GM19324 (cell line): ENCODE measurements around the gene GCLM.
A peak's percentile ranks its signal among the peaks of the same experiment; 100 is the strongest.
"Not testable (repeated sequence)": the region's sequence is repeated elsewhere in the genome, so short reads cannot be mapped to it uniquely, and the experiment has no call there.

Experiments
- ATAC-seq: cut with Tn5 transposase; IDR thresholded peaks from one replicate; pipeline ENCODE4 v1.9.1; 2021; ENCODE audit warnings: mild to moderate bottlenecking, moderate library complexity; ENCODE audit not compliant: unreplicated experiment, low FRiP score

The GCLM gene, protein sequence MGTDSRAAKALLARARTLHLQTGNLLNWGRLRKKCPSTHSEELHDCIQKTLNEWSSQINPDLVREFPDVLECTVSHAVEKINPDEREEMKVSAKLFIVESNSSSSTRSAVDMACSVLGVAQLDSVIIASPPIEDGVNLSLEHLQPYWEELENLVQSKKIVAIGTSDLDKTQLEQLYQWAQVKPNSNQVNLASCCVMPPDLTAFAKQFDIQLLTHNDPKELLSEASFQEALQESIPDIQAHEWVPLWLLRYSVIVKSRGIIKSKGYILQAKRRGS

GRCh38 chr1:93909146-93910050 lies at the start of gene GCLM:
Gene GCLM, minus strand, starts transcription at chr1:93909430. Its CDS starts 267 bp downstream, at chr1:93909163.
- peak; percentile 98 for ATAC-seq

DNA sequence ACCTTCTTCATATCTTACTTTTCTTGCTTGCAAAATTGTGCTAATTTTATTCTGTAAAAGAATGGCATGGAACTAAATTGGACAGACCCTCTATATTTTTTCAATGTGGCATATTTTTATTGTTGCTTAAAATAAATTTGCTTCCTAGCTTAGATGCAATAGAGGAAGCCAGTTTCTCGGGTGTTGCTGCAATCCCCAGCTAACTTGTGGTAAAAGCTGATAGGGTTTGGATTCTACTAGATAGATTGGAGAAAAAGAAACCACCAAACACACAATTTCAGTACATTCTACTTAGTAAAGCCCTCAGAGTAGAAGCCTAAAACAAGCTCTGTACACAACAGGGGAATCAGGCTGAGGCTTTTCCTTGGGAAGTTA lies 49.5 kb upstream of the GCLM start:
- no peak for ATAC-seq

- ATAC-seq, result no peak
Measured at GRCh38 chr1:93958032-93958725, 48.9 kb upstream of the GCLM start.

- no peak for ATAC-seq
Measured at GRCh38 chr1:93955765-93956164, 46.5 kb upstream of the GCLM start.

DNA sequence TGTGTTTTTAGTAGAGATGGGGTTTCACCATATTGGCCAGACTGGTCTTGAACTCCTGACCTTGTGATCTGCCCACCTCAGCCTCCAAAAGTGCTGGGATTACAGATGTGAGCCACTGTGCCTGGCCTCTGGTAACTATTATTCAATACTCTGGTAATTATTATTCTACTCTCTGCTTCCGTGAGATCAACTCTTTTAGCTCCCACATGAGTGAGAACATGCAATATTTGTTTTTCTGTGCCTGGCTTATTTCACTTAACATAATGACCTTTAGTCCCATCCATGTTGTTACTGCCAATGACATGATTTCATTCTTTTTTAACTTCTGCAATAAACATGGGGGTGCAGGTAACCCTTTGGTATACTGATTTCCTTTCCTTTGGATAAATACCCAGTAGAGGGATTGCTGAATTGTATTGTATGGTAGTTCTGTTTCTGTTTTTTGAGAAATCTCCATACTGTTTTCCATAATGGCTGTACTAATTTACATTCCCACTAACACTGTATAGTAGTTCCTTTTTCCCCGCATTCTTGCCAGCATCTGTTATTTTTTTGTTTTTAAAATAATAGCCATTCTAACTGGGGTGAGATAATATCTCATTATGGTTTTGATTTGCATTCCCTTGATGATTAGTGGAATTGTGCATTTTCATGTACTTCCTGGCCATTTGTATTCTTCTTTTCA lies 37.9 kb upstream of the GCLM start:
- not testable (repeated sequence) for ATAC-seq

DNA sequence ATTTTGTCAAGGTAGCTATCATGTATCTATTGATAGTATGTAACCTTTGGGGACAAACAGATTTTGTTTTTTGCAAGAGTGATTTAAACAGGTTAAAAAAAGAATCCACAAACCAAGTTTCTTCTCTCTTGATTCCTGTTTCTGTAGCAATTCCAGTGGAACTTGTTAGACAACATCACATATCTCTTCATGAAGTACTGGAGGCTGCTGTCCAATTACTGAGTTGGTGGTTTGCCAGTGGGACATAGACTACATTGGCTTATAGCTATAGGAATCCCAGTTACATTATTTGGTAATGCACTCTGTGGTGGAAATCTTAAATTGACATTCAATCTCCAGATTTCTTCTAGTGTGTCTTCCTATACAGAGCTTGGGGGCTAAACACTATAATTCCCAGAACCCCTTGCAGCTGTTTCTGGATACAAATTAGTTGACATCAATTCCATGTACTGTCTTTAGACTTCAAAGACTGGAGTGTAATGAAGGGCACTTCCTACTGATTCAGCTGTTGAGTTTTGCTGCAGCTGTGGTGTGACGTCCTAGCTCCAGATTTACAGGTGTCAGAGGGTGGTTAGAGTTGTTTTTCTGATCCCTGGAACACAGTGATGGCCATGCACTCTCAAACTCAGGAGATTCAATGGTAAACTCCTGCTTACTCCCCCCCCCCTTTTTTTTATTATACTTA lies 29.4 kb upstream of the GCLM start:
- ATAC-seq, result no peak

DNA sequence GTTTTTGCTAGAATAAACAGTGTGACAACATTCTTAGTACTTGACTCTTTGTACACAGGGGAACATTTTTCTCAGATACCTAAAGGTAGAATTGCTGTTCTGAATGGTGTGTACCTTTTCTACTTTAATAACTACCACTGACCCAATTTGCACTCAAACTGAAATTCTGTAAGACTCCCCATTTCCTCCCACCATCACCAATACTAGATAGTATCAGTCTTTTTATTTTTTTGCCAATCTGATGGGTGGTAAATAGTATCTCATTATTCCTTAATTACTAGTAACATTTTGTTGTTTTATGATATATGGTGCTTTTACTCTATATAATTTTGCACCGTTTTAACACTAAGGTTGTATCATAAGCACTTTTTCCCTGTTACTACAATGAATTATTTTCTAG lies 28.8 kb upstream of the GCLM start:
- no peak for ATAC-seq

- ATAC-seq, result no peak
Measured at GRCh38 chr1:93925206-93925605, 16.0 kb upstream of the GCLM start.

DNA sequence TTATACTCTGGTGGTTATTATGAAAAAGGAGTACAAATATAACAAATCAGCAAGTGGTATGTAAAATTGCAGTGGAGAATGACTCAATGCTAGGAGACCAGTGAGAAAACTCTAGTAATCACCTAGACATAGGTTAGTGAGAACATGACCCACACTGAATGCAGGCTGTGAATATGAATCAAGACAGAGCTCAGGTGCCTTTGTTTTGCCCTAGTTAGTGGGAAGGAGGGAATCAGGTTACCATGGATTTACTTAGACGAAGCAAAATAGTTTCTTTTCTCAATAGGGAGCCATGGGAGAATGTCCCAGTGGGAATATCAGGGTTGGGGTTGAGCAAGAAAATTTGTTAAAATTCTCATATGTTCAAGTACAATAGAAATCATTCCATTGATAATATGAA lies 10.6 kb upstream of the GCLM start:
- no peak for ATAC-seq

DNA sequence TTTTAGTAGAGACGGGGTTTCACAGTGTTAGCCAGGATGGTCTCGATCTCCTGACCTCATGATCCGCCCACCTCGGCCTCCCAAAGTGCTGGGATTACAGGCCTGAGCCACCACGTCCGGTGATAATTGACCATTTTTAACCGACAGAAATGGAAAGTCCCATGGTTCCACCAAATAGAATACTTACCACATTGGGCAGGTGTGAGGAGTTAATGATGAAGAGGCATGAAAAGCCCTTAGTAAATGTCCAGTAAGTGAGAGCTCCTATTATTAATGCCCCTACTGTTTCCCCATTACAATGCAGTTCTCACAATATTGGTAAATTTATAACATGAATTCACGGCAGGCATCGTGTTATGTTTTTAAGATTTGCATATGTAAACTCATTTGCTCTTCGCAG lies 8.1 kb upstream of the GCLM start:
- ATAC-seq, result no peak

DNA sequence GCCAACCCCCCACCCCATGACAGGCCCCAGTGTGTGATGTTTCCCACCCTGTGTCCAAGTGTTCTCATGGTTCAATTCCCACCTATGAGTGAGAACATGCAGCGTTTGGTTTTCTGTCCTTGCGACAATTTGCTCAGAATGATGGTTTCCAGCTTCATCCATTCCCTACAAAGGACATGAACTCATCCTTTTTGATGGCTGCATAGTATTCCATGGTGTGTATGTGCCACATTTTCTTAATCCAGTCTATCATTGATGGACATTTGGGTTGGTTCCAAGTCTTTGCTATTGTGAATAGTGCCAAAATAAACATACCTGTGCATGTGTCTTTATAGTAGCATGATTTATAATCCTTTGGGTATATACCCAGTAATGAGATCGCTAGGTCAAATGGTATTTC lies 1.6 kb upstream of the GCLM start:
- not testable (repeated sequence) for ATAC-seq

DNA sequence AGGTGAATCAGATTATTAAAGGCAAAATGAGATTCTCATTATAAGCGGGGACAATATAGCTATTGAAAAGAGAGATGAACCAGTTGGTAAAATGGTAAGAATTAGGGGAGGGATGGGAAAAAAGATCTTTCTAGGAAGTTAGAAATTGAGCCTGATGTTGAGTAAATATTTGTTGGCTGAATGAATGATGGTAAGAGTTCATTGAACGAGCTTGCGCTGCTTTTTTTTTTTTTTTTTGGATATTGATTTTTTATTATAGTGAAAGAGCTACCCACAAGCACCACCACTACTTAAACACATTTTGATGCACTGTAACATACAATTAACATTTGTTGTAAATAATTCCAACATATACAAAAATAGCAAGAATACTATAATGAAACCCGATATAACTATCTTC lies 1.1 kb upstream of the GCLM start:
- ATAC-seq, result no peak

- ATAC-seq, result peak; percentile 48
Measured at GRCh38 chr1:93908394-93909145, 660 bp downstream of the GCLM start.

GRCh38 chr1:93907718-93908117 lies 1.5 kb downstream of the GCLM start:
- ATAC-seq, result no peak

- no peak for ATAC-seq
Measured at GRCh38 chr1:93906480-93906879, 2.8 kb downstream of the GCLM start.

GRCh38 chr1:93905734-93906133 lies 3.5 kb downstream of the GCLM start:
- no peak for ATAC-seq

GRCh38 chr1:93905051-93905450 lies 4.2 kb downstream of the GCLM start:
- ATAC-seq, result no peak

DNA sequence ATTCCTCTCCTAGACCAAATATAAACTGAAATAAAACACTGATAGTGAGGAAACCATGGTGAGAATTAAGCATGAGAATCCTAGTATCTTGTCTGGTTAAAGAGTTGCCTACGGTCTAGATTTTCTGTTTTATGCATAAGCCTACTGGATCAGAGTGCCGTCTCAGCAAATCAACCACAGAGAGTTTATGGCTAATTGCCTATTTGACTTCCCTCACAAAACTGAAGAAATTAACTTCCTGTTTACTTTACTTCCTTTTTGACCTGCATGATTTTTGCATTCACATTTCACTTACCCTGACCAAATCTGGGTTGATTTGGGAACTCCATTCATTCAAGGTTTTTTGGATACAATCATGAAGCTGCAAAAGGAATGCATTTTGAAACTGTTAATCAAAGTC lies 5.0 kb downstream of the GCLM start:
- ATAC-seq, result no peak

DNA sequence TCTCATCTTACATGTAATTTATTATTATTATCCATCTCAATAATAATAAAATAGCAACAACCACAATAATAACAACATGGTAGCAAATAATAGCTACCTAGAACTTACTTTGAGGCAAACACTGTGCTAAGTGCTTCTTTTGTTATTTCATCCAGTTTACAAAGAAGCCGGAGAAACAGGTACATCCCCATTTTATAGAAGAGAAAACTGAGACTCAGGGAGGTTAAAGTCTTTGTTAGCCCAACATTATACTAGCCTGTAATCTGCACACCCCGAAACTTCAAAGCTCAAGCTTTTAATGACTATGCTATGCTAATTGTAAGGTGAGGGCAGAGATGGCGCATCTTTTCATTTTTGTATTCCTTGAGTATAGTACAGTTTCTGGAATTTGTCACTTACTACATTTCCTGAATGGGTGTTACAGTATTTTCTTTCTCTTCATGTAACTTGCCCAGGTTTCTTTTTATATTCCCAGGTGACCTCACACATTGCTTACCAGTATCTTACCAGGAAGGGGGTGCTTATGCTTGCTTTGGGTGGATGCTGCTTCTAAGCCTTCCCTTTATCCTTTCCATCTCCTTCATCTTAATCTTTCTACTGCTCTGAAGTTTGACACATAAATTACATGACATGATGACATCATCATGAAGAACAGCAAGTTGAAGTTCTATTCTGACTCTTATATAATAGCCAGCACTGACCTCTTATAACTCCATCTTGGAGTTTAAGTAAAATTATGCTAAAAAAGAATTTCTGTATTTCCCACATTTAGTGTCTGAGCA lies 8.3 kb downstream of the GCLM start:
- no peak for ATAC-seq
